ENCODE data around the gene ELAVL4.

DNA sequence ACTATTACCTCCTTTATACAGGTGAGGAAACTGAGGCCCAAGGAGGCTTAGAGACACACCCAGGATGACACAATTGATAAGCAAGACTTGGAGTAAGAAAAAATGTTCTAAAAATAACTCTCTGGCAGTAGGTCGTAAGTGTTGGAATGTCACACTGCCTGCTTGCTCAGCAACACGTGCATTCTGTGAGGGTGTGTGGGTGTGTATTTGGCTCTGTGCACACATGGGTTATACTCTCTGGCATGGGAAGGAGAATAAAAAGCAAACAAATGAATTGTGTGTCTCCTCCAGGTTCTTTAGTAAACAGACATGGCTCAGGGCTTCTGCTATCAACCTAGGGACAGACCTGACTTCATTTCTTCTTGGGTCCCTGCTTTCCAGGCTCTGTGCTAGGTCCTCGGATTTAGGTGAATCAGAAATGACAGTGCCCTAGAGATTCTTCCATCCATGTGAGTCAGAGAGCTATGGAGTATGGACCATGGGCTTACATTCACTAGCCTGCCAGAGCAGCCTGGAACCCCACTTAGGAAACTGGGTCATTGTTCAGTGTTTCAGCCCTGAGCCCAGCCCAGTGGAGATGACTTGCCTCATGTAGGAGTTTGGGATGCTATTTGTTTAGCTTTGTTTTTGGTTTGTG lies 72.4 kb downstream of the ELAVL4 start:
- TF ChIP-seq, protein P1, sequence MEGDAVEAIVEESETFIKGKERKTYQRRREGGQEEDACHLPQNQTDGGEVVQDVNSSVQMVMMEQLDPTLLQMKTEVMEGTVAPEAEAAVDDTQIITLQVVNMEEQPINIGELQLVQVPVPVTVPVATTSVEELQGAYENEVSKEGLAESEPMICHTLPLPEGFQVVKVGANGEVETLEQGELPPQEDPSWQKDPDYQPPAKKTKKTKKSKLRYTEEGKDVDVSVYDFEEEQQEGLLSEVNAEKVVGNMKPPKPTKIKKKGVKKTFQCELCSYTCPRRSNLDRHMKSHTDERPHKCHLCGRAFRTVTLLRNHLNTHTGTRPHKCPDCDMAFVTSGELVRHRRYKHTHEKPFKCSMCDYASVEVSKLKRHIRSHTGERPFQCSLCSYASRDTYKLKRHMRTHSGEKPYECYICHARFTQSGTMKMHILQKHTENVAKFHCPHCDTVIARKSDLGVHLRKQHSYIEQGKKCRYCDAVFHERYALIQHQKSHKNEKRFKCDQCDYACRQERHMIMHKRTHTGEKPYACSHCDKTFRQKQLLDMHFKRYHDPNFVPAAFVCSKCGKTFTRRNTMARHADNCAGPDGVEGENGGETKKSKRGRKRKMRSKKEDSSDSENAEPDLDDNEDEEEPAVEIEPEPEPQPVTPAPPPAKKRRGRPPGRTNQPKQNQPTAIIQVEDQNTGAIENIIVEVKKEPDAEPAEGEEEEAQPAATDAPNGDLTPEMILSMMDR (IDR thresholded peaks at IDR 0.05) = no peak
- no peak for TF ChIP-seq POLR2A (IDR thresholded peaks at IDR 0.05)

Measured in uterus (tissue), 2 donors.